Measurements from ENCODE around the gene ASZ1.

- no peak for TF ChIP-seq POLR2A (IDR thresholded peaks at IDR 0.05)
- TF ChIP-seq, protein P1, sequence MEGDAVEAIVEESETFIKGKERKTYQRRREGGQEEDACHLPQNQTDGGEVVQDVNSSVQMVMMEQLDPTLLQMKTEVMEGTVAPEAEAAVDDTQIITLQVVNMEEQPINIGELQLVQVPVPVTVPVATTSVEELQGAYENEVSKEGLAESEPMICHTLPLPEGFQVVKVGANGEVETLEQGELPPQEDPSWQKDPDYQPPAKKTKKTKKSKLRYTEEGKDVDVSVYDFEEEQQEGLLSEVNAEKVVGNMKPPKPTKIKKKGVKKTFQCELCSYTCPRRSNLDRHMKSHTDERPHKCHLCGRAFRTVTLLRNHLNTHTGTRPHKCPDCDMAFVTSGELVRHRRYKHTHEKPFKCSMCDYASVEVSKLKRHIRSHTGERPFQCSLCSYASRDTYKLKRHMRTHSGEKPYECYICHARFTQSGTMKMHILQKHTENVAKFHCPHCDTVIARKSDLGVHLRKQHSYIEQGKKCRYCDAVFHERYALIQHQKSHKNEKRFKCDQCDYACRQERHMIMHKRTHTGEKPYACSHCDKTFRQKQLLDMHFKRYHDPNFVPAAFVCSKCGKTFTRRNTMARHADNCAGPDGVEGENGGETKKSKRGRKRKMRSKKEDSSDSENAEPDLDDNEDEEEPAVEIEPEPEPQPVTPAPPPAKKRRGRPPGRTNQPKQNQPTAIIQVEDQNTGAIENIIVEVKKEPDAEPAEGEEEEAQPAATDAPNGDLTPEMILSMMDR (IDR thresholded peaks at IDR 0.05) = no peak
Measured at GRCh38 chr7:117362294-117362888, 64.9 kb downstream of the ASZ1 start.
